Pancreas (tissue), 10 donors: ENCODE results near the gene MLLT11. TPM values are rescaled to one million over a fixed set of nuclear protein-coding genes. Genes with fewer than 3 reads are reported as not detected.
A peak's percentile ranks its signal among the peaks of the same experiment; 100 is the strongest.

Experiments
- ATAC-seq, 4 donors: fragments of 200-7000 bp; cut with Tn5 transposase; one replicate each; pipeline versions ENCODE4 v1.8.0 to v1.9.1; 2020; ENCODE audit warnings: mild to moderate bottlenecking in 4 of 4, moderate library complexity in 4 of 4
- DNase-seq, 6 donors: peaks; one replicate each; pipeline ENCODE4 v3.0.0-alpha.2; 2020
- FAIRE-seq: peaks from 2 replicates; lab custom pipeline; 2012; peaks lifted over from hg19 to GRCh38; lab: Jason Lieb, UNC
- H3K27ac ChIP-seq, 4 donors: fragments of 200-600 bp; sonication (generic); 1 replicate in 3 of 4; 2 replicates in 1 of 4; pipeline versions ENCODE4 v1.5.0 to v1.8.0; 2020
- H3K27me3 ChIP-seq, 4 donors: fragments of 200-600 bp; one replicate each; pipeline ENCODE4 v1.8.0; 2021
- H3K36me3 ChIP-seq, 3 donors: fragments of 200-600 bp; sonication (generic) in 1 of 3; one replicate each; pipeline versions ENCODE4 v1.5.0 to v1.8.0; 2020 to 2021
- H3K4me1 ChIP-seq, 3 donors: fragments of 200-600 bp; one replicate each; pipeline ENCODE4 v1.8.0; 2021
- H3K4me3 ChIP-seq, 4 donors: fragments of 200-600 bp; sonication (generic) in 2 of 4; one replicate each; pipeline versions ENCODE4 v1.5.0 to v1.8.0; 2020 to 2021
- H3K9me3 ChIP-seq, 4 donors: fragments of 200-600 bp; one replicate each; pipeline ENCODE4 v1.8.0; 2021
- WGBS, 2 donors: extraction: QIAGEN DNeasy Blood & Tissue Kit; methylation state at CpG; one replicate each; pipeline ENCODE4 v1.1.7; 2013; 5-methylcytosine and 5-hydroxymethylcytosine counted together
- intact Hi-C, 3 donors: fragments of 100-400 bp; cut with DNase I; formaldehyde crosslinking; loops; one replicate each; pipeline versions ENCODE4 v1.11.1 to v1.14.2; 2022
- polyA plus RNA-seq, 2 donors: library from polyadenylated mRNA; stranded (reverse); fragments of 200-250 nt; gene quantifications; one replicate each; pipeline ENCODE4 v1.2.3, GENCODE V29; 2013
- total RNA-seq, 6 donors: library from RNA; stranded (reverse); fragmentation: NEBNext Ultra II Directional in 4 of 6; extraction: Animal tissue kit (Norgen Biotek cat#: 25700) in 4 of 6; gene quantifications; one replicate each; pipeline versions ENCODE4 v1.2.1 to v1.2.4, GENCODE V29; 2021 to 2023
- TF ChIP-seq, protein P1 (sequence below), 4 donors: fragments of 200-600 bp; sonication (generic) in 3 of 4; IDR thresholded peaks; one replicate each; pipeline versions ENCODE4 v1.5.0 to v1.8.0; 2021; ENCODE audit warnings: antibody characterized with exemption in 4 of 4
- donor health status: healthy with polysubstance abuse.
- donor health status: DM: no; HTN: no; CAD: no; lungs with moderate emphysema.
- donor health status: DM: no; HTN: no; CAD: no.
- donor health status: control.
- donor health status: control.
- donor health status: Bipolar disorder and iron deficiency.
- donor health status: DM: yes; HTN: yes; CAD: no.
- donor health status: DM: no; HTN: no; CAD: no.
- donor health status: DM: no; HTN: no; CAD: no.
- donor health status: DM: yes; HTN: yes; CAD: no.

MLLT11 gene
- total and polyA plus RNA-seq, 8 donors, result 0.19 to 3.3 (median 0.64) TPM

DNA sequence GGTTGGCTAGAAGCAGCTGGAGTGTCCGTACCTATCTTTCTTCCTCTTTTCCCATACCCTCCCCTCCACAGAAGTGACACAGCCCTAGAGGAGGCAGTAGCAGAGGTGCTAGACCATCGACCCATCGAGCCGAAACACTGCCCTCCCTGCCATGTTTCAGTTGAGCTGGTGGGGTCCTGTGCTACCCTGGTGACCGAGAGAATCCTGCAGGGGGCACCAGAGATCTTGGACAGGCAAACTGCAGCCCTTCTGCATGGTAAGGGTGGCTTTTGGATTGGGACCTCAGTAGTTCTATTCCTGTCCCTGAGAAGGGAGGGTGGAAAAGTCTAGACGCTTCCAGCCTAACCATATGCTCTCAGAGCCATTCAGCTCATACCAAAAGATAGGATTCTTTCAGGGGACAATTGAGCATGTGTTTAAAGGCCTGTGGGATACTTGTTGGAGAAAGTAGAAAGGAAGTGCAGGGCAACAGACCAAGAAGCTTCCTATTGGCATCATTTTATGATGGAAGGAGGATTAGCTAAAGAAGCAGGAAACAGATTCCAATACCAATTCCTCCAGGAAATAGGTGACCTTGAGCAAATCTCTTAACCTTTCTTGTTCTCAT is 35.6 kb upstream of the MLLT11 start:
- TF ChIP-seq, protein P1, sequence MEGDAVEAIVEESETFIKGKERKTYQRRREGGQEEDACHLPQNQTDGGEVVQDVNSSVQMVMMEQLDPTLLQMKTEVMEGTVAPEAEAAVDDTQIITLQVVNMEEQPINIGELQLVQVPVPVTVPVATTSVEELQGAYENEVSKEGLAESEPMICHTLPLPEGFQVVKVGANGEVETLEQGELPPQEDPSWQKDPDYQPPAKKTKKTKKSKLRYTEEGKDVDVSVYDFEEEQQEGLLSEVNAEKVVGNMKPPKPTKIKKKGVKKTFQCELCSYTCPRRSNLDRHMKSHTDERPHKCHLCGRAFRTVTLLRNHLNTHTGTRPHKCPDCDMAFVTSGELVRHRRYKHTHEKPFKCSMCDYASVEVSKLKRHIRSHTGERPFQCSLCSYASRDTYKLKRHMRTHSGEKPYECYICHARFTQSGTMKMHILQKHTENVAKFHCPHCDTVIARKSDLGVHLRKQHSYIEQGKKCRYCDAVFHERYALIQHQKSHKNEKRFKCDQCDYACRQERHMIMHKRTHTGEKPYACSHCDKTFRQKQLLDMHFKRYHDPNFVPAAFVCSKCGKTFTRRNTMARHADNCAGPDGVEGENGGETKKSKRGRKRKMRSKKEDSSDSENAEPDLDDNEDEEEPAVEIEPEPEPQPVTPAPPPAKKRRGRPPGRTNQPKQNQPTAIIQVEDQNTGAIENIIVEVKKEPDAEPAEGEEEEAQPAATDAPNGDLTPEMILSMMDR (IDR thresholded peaks at IDR 0.05), result peak; percentile 41 to 59 (median 47)
- Histone ChIP-seq H3K4me3 (no peak overlapping the region), H3K4me1 (no peaks in the 10 kb centered on the region), H3K27me3 (no peaks in the 10 kb centered on the region), H3K9me3 (no peaks in the 10 kb centered on the region), H3K36me3 (peaks cover 0 to 29% (median 3%) of the 10 kb centered on the region in 3 donors), H3K27ac (no peak overlapping the region)
- intact Hi-C loops, result loop anchor here in 1 of 3 donors (10.0 kb wide), 1 partner anchor 130 kb away; the partner anchor contains the start of gene TNFAIP8L2
- ATAC-seq, result peak; percentile 84 to 98 (median 92)
- 25 to 26% methylated on average over 6 of the region's 6 CpGs for WGBS, 2 donors
- no peak for FAIRE-seq
- peak; percentile 52 to 84 (median 70) for DNase-seq

DNA sequence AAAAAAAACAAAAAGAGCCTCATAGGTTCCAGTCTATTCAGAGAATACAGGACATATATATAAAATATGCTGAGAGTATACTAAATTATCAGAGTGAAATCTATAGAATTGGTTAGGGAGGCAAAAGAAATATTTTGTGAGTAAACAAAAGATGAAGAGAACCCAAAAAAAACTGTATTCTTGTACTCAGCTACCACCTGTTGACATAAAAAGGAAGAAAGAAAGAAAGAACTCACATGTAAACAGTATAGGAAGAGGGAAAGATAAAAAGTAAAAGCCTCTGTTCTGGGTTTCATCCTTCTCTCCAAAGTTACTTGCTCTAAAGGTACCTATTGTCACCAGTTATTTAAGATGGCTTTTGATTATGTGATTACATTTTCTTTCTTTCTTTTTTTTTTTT is 33.7 kb upstream of the MLLT11 start:
- ATAC-seq (no peak), FAIRE-seq (no peak), DNase-seq (no peak)
- TF ChIP-seq, protein P1 (IDR thresholded peaks at IDR 0.05), result no peak
- H3K27ac ChIP-seq, result no peak overlapping the region
- intact Hi-C loops, result loop anchor here in 1 of 3 donors (10.0 kb wide), 1 partner anchor 128 kb away; the partner anchor contains the start of gene TNFAIP8L2
- H3K4me3 ChIP-seq, result no peak overlapping the region
- no peaks in the 10 kb centered on the region for H3K9me3 ChIP-seq
- H3K27me3 ChIP-seq, result no peaks in the 10 kb centered on the region
- peaks cover 0 to 37% (median 6%) of the 10 kb centered on the region in 3 donors for H3K36me3 ChIP-seq
- no peaks in the 10 kb centered on the region for H3K4me1 ChIP-seq

DNA sequence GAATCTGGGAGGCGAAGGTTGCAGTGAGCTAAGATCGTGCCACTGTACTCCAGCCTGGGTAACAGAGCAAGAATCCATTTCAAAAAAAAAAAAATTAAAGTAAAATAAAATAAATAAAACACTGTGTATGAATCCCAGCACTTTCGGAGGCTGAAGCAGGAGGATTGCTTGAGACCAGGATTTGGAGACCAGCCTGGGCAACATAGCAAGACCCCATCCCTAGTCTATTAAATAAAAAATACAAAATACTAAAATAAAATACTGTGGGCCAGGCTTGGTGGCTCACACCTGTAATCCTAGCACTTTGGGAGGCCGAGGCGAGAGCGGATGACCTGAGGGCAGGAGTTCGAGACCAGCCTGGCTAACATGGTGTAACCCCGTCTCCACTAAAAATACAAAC is 28.0 kb upstream of the MLLT11 start:
- TF ChIP-seq, protein P1 (IDR thresholded peaks at IDR 0.05), result no peak
- FAIRE-seq (no peak), DNase-seq (no peak), ATAC-seq (no peak)
- peaks cover 0 to 34% (median 3%) of the 10 kb centered on the region in 3 donors for H3K36me3 ChIP-seq
- no peak overlapping the region for H3K27ac ChIP-seq
- 97% methylated on average over 8 of the region's 8 CpGs for WGBS, 2 donors
- no peaks in the 10 kb centered on the region for H3K27me3 ChIP-seq
- H3K4me3 ChIP-seq, result no peak overlapping the region
- no peaks in the 10 kb centered on the region for H3K9me3 ChIP-seq
- no peaks in the 10 kb centered on the region for H3K4me1 ChIP-seq
- intact Hi-C loops, result no loop called here

DNA sequence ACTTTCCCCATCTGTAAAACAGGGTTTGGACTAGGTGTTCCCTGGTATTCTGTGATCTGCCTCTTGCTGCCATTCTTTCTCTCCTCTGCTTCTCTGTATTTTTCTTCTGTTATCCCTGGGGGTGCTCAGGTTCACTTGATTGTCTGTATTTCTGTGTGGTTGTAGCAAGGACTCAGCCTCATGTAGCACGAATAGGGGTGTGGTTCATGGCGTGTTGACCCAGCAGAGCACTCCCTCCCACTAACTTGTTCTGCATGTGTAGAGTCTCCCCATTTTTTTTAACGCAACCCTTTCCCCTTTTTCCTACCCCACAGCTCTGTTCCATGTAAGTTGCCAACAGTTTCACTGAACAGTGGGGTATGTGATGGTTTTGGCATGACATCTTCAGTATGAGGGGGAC is 25.0 kb upstream of the MLLT11 start:
- TF ChIP-seq, protein P1 (IDR thresholded peaks at IDR 0.05), result no peak
- no peaks in the 10 kb centered on the region for H3K27me3 ChIP-seq
- H3K36me3 ChIP-seq, result peaks cover 0 to 18% (median 3%) of the 10 kb centered on the region in 3 donors
- WGBS, 2 donors, result 90 to 96% methylated on average over 3 of the region's 3 CpGs
- ATAC-seq, result no peak
- no peaks in the 10 kb centered on the region for H3K9me3 ChIP-seq
- FAIRE-seq, result no peak
- H3K4me3 ChIP-seq, result no peak overlapping the region
- no peak for DNase-seq
- H3K4me1 ChIP-seq, result no peaks in the 10 kb centered on the region
- H3K27ac ChIP-seq, result no peak overlapping the region
- intact Hi-C loops, result no loop called here

DNA sequence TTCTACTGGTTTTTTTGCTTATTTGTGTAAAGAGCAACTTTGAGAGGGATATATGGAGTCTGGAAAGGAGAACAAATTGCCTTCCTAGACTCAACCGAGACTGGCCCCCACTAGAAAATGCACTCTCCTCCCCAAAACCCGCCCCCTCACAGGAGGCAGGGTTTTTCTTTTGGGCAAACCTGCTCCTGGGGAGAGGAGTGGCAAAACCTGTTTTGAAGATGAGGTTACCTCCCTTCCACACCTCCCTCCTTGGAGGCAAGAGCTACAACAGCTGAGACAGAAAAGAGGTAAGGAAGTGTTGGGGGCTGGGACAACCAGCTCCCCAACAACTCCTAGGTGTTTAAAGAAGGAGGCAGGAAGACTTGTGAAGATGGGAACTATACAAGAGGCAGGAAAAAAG is 23.8 kb upstream of the MLLT11 start, which contains the start of gene BNIPL:
Gene BNIPL (plus strand): TSS at position 231 of the 400 bp plus-strand sequence. CDS start 140 bp downstream, at position 371.
- Histone ChIP-seq H3K4me1 (no peaks in the 10 kb centered on the region), H3K27me3 (no peaks in the 10 kb centered on the region), H3K36me3 (peaks cover 0 to 10% (median 1%) of the 10 kb centered on the region in 3 donors), H3K9me3 (no peaks in the 10 kb centered on the region), H3K4me3 (no peak within 1 kb of the TSS), H3K27ac (no peak within 1 kb of the TSS)
- intact Hi-C loops, result no loop called here
- ATAC-seq, result no peak
- WGBS, 2 donors, result 50 to 65% methylated on average over 2 of the region's 2 CpGs
- no peak for FAIRE-seq
- TF ChIP-seq, protein P1 (IDR thresholded peaks at IDR 0.05), result no peak
- DNase-seq, result no peak
